ENCODE data around the gene ETFDH.
A peak's percentile ranks its signal among the peaks of the same experiment; 100 is the strongest.

ETFDH gene

GRCh38 chr4:158671915-158672806 lies at the start of gene ETFDH:
TSS of gene ETFDH (plus strand) at chr4:158672296. CDS start at chr4:158672457, 161 bp downstream.
- H3K27ac ChIP-seq, result peak within 1 kb of the TSS; percentile 73
- TF ChIP-seq CTCF (conservative IDR thresholded peaks at IDR 0.05), result peak; percentile 86

- H3K27ac ChIP-seq, result no peak overlapping the region
- peak; percentile 87 for TF ChIP-seq CTCF (conservative IDR thresholded peaks at IDR 0.05)
Observed at GRCh38 chr4:158624889-158625478, 47.1 kb upstream of the ETFDH start.

GRCh38 chr4:158625544-158625943 lies 46.6 kb upstream of the ETFDH start:
- no peak for TF ChIP-seq CTCF (conservative IDR thresholded peaks at IDR 0.05)
- H3K27ac ChIP-seq, result no peak overlapping the region

- no peak overlapping the region for H3K27ac ChIP-seq
- TF ChIP-seq CTCF (conservative IDR thresholded peaks at IDR 0.05), result no peak
Observed at GRCh38 chr4:158630893-158631292, 41.2 kb upstream of the ETFDH start.

GRCh38 chr4:158636619-158637018 lies 35.5 kb upstream of the ETFDH start:
- no peak for TF ChIP-seq CTCF (conservative IDR thresholded peaks at IDR 0.05)
- no peak overlapping the region for H3K27ac ChIP-seq

- H3K27ac ChIP-seq, result no peak overlapping the region
- no peak for TF ChIP-seq CTCF (conservative IDR thresholded peaks at IDR 0.05)
Observed at GRCh38 chr4:158644356-158644755, 27.7 kb upstream of the ETFDH start.

GRCh38 chr4:158644760-158645159 lies 27.3 kb upstream of the ETFDH start:
- no peak for TF ChIP-seq CTCF (conservative IDR thresholded peaks at IDR 0.05)
- no peak overlapping the region for H3K27ac ChIP-seq
